PC-3 (cell line): Measurements from ENCODE around the gene WEE1.

Experiments used
- CTCF ChIP-seq: fragments of 300-600 bp; sonication (generic); conservative IDR thresholded peaks from 2 replicates; pipeline ENCODE4 v1.5.1; 2017; ENCODE audit warnings: antibody characterized with exemption, low read depth, mild to moderate bottlenecking, low read length
- EZH2 ChIP-seq: fragments of 300-600 bp; sonication (generic); IDR thresholded peaks from one replicate; pipeline ENCODE4 v1.6.1; 2017; ENCODE audit warnings: antibody characterized with exemption, mild to moderate bottlenecking, low read length; ENCODE audit not compliant: unreplicated experiment

GRCh38 chr11:9568161-9568853, 5.2 kb upstream of the WEE1 start:
- TF ChIP-seq CTCF (no peak), EZH2 (no peak)
